Stomach (tissue), 4 donors: Measurements from ENCODE around the gene PPARGC1A.

Source experiments
- CTCF ChIP-seq, 7 experiments: fragments of 450-650 bp in 4 of 7; fragments of 200-600 bp in 3 of 7; sonication (generic) in 3 of 7; IDR thresholded peaks; one replicate each; pipeline ENCODE4 v1.5.1; 2016 to 2019; ENCODE audit warnings: antibody characterized with exemption in 7 of 7, control low read depth in 2 of 7, mild to moderate bottlenecking in 1 of 7
- EP300 ChIP-seq: sonication (generic); formaldehyde crosslinking; IDR thresholded peaks from one replicate; pipeline ENCODE4 v1.6.1; 2017; ENCODE audit warnings: antibody characterized with exemption
- POLR2A ChIP-seq, 4 donors: fragments of 450-650 bp; IDR thresholded peaks; one replicate each; pipeline ENCODE4 v1.6.1; 2016; ENCODE audit warnings: antibody characterized with exemption in 4 of 4, control low read depth in 2 of 4, mild to moderate bottlenecking in 1 of 4, moderate library complexity in 1 of 4
- POLR2AphosphoS5 ChIP-seq, 3 donors: sonication (generic); formaldehyde crosslinking; IDR thresholded peaks; one replicate each; pipeline ENCODE4 v1.6.1; 2016; ENCODE audit warnings: antibody characterized with exemption in 3 of 3

- TF ChIP-seq CTCF (IDR thresholded peaks at IDR 0.05) (no peak), POLR2AphosphoS5 (IDR thresholded peaks at IDR 0.05) (no peak), POLR2A (IDR thresholded peaks at IDR 0.05) (no peak), EP300 (no peak)
Observed at GRCh38 chr4:23887173-23887572, 2.7 kb downstream of the PPARGC1A start.
